ENCODE measurements around the gene ATP8A2. TPM values are rescaled to one million over a fixed set of nuclear protein-coding genes. Genes with fewer than 3 reads are reported as not detected.

The ATP8A2 gene
- total RNA-seq, 4 donors from 2014 or later: 0.13 to 0.24 (median 0.20) TPM

DNA sequence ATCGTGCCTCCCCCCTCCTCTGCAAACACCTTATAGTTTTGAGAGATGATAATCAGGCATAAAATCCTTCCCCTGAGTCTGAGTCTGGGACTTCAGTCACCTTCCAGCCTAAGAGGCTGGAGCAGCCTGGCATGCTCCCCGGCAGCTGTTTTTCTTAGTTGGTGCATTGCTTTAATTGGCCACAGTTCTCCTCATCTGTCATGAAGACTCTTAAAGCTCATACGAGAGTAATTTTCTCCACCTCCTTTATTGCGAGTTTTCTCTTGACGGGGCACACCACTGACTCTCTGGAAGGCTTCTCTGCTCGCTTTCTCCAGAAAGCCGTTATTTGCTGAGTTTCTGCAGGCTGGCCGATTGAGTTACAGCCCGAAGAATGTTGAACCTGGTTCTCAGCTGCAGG is 310.5 kb downstream of the ATP8A2 start:
- Histone ChIP-seq H3K9me3 (no peaks in the 10 kb centered on the region), H3K36me3 (no peaks in the 10 kb centered on the region), H3K27ac (no peak overlapping the region), H3K4me3 (no peak overlapping the region), H3K4me1 (peaks cover 5% of the 10 kb centered on the region), H3K27me3 (no peaks in the 10 kb centered on the region)
- TF ChIP-seq POLR2A (IDR thresholded peaks at IDR 0.05) (no peak), POLR2AphosphoS5 (IDR thresholded peaks at IDR 0.05) (no peak), EP300 (IDR thresholded peaks at IDR 0.05) (no peak)
- TF ChIP-seq, protein P1, sequence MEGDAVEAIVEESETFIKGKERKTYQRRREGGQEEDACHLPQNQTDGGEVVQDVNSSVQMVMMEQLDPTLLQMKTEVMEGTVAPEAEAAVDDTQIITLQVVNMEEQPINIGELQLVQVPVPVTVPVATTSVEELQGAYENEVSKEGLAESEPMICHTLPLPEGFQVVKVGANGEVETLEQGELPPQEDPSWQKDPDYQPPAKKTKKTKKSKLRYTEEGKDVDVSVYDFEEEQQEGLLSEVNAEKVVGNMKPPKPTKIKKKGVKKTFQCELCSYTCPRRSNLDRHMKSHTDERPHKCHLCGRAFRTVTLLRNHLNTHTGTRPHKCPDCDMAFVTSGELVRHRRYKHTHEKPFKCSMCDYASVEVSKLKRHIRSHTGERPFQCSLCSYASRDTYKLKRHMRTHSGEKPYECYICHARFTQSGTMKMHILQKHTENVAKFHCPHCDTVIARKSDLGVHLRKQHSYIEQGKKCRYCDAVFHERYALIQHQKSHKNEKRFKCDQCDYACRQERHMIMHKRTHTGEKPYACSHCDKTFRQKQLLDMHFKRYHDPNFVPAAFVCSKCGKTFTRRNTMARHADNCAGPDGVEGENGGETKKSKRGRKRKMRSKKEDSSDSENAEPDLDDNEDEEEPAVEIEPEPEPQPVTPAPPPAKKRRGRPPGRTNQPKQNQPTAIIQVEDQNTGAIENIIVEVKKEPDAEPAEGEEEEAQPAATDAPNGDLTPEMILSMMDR (IDR thresholded peaks at IDR 0.05): no peak
- WGBS: 81% methylated on average over 9 of the region's 9 CpGs
- no peak for DNase-seq (ENCODE audit: low spot score in 2 of 2)

DNA sequence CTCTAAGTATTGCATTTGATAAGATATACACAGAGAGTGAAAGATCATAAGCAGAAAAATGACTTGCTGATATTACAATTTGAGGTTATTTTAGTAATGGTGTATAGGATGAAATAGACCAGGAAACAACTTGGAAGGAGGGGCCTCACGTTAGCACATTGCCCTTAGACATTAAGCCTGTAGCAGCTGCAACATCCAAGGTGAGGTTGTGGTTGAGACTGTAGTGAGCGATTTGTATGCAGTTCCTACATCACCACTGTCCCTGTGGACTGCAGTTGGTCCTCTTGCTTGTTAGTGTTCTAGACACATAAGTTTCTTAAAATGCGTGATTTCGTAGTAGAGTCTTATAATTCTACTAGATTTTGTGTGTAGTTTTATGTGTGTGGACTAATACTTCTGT is 311.3 kb downstream of the ATP8A2 start:
- Histone ChIP-seq H3K4me3 (no peak overlapping the region), H3K9me3 (no peaks in the 10 kb centered on the region), H3K27me3 (no peaks in the 10 kb centered on the region), H3K36me3 (no peaks in the 10 kb centered on the region), H3K27ac (no peak overlapping the region), H3K4me1 (peaks cover 5% of the 10 kb centered on the region)
- WGBS: 88% methylated on average over 4 of the region's 4 CpGs
- DNase-seq (ENCODE audit: low spot score in 2 of 2): no peak
- TF ChIP-seq, protein P1 (IDR thresholded peaks at IDR 0.05): no peak
- TF ChIP-seq POLR2AphosphoS5 (IDR thresholded peaks at IDR 0.05): no peak
- no peak for TF ChIP-seq EP300 (IDR thresholded peaks at IDR 0.05)
- no peak for TF ChIP-seq POLR2A (IDR thresholded peaks at IDR 0.05)

DNA sequence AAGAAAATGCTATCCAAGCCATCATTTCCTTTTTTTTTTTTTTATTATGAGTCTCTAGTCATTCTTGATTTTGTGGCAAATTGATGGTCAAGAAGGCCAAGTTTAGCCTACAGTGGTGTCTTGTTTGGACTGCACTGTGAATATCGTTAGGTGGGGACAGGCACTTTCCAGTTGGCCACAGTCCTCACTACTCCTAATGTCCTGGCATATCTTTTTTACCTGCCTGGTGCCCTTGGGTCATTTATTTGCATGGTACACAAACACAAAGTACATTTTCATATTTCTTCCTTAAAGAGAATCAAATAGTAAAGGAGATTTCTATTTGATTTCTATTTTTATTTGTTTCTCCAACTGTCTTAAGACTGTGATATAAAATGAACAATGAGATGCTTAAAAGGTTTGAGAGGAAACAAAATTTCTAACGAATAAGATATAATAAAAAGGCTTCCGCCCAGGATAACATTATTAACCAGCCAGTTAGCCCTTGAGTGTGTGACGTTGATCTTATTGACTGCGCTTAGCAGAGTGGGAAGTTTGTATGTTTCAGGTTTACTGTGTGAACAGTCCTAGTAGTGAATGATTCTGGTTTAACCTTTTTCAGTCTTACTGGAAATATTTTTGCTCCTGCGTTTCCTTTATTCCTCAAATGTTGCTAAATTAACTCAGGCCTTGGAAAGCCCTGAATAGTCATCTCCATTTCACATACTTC is 312.0 kb downstream of the ATP8A2 start:
- no peak overlapping the region for H3K27ac ChIP-seq
- WGBS: 87% methylated on average over 6 of the region's 6 CpGs
- TF ChIP-seq POLR2AphosphoS5 (IDR thresholded peaks at IDR 0.05) (no peak), EP300 (IDR thresholded peaks at IDR 0.05) (no peak)
- TF ChIP-seq, protein P1 (IDR thresholded peaks at IDR 0.05): no peak
- H3K27me3 ChIP-seq: no peaks in the 10 kb centered on the region
- H3K4me1 ChIP-seq: no peaks in the 10 kb centered on the region
- H3K36me3 ChIP-seq: no peaks in the 10 kb centered on the region
- H3K4me3 ChIP-seq: no peak overlapping the region
- no peaks in the 10 kb centered on the region for H3K9me3 ChIP-seq
- DNase-seq (ENCODE audit: low spot score in 2 of 2): no peak

DNA sequence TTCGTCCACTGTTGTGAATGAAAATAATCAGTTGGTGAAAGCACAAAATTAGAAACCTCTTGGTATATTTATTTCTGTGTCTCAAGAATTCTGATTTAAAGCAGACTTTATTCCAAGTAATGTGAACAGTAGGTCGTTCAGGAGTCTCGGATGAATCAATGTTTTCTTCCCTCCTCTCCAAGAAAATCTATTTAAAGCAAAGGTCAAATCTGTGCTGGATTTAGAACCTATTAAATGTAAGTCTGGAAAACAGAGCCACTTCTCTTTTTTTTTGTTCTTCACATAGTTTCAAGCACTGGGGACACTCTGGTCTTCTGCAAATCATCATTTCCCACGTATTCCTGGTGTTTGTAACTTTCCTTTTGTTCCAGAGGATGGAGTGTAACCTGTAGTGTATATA is 312.7 kb downstream of the ATP8A2 start:
- no peak for DNase-seq (ENCODE audit: low spot score in 2 of 2)
- Histone ChIP-seq H3K27ac (no peak overlapping the region), H3K36me3 (no peaks in the 10 kb centered on the region), H3K9me3 (no peaks in the 10 kb centered on the region), H3K4me3 (no peak overlapping the region), H3K27me3 (no peaks in the 10 kb centered on the region), H3K4me1 (no peaks in the 10 kb centered on the region)
- 82% methylated on average over 4 of the region's 4 CpGs for WGBS
- TF ChIP-seq, protein P1 (IDR thresholded peaks at IDR 0.05): no peak
- TF ChIP-seq POLR2A (IDR thresholded peaks at IDR 0.05) (no peak), EP300 (IDR thresholded peaks at IDR 0.05) (no peak)

DNA sequence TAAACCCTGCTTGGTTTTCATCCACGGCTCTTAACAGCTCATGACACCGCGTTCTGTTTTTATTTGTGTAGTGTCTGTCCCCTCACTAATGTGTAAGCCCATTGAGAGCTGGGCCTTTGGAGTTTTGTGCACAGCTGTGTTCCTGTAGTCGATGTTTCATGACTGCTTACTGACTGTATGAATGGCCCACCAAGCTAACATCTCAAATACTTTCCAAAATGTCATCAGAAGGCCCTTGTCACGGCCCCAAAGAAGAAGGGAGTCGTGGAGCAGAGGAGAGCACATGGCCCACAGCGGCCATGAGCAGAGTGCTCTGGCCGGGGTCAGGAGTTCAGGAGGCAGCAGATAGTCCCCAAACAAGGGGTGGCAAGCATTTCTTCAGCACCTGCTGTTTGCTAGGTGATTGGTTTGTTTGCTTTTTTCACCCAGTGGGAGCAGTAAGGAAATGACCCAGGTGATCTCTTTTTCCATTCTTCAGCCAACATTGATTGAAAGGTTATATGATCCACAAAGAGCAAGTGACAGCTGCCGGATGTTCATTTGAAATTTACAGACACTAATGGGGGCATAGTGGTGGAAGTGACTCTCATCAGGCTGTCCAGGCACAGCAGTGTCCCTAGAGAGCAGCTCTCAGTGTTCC is 315.2 kb downstream of the ATP8A2 start:
- Histone ChIP-seq H3K4me1 (no peaks in the 10 kb centered on the region), H3K27ac (no peak overlapping the region), H3K36me3 (no peaks in the 10 kb centered on the region), H3K27me3 (no peaks in the 10 kb centered on the region), H3K4me3 (no peak overlapping the region), H3K9me3 (no peaks in the 10 kb centered on the region)
- DNase-seq (ENCODE audit: low spot score in 2 of 2): no peak
- WGBS: 80% methylated on average over 9 of the region's 9 CpGs
- TF ChIP-seq POLR2AphosphoS5 (IDR thresholded peaks at IDR 0.05) (no peak), POLR2A (IDR thresholded peaks at IDR 0.05) (no peak), EP300 (IDR thresholded peaks at IDR 0.05) (no peak)
- TF ChIP-seq, protein P1 (IDR thresholded peaks at IDR 0.05): no peak
